Mammary epithelial cell (primary cell): ENCODE data around the gene APBA2.

Experiments used
- EZH2 ChIP-seq: IDR thresholded peaks from 2 replicates; pipeline ENCODE4 v1.6.1; 2012; ENCODE audit warnings: low read length, inconsistent platforms, borderline replicate concordance
- TF ChIP-seq, protein P1 (sequence below), 2 donors: IDR thresholded peaks in 1 of 2; conservative IDR thresholded peaks in 1 of 2; 2 replicates each; pipeline ENCODE4 v1.5.1; 2011 to 2012; ENCODE audit warnings: inconsistent platforms in 2 of 2, low read length in 2 of 2, mild to moderate bottlenecking in 2 of 2, control low read depth in 1 of 2, low read depth in 1 of 2; ENCODE audit not compliant: insufficient read depth in 1 of 2; ENCODE audit errors: extremely low read depth in 1 of 2

- TF ChIP-seq, protein P1, sequence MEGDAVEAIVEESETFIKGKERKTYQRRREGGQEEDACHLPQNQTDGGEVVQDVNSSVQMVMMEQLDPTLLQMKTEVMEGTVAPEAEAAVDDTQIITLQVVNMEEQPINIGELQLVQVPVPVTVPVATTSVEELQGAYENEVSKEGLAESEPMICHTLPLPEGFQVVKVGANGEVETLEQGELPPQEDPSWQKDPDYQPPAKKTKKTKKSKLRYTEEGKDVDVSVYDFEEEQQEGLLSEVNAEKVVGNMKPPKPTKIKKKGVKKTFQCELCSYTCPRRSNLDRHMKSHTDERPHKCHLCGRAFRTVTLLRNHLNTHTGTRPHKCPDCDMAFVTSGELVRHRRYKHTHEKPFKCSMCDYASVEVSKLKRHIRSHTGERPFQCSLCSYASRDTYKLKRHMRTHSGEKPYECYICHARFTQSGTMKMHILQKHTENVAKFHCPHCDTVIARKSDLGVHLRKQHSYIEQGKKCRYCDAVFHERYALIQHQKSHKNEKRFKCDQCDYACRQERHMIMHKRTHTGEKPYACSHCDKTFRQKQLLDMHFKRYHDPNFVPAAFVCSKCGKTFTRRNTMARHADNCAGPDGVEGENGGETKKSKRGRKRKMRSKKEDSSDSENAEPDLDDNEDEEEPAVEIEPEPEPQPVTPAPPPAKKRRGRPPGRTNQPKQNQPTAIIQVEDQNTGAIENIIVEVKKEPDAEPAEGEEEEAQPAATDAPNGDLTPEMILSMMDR (conservative IDR thresholded peaks at IDR 0.05 in 1 of 2, IDR thresholded peaks at IDR 0.05 in 1 of 2; ENCODE audit: extremely low read depth in 1 of 2, insufficient read depth in 1 of 2, low read depth in 1 of 2, low read length in 2 of 2), result no peak
- no peak for TF ChIP-seq EZH2
Measured at GRCh38 chr15:28913171-28913765, 27.5 kb downstream of the APBA2 start.
